Fibroblast of lung (primary cell): ENCODE results near the gene DSCAML1. TPM values are rescaled to one million over a fixed set of nuclear protein-coding genes. Genes with fewer than 3 reads are reported as not detected.

Source experiments
- DNase-seq, 2 donors: peaks; one replicate each; pipeline versions ENCODE4 v3.0.0 to v3.0.0-alpha.2; 2010; ENCODE audit warnings: low read depth in 2 of 2
- H2AFZ ChIP-seq: 2 replicates; pipeline ENCODE4 v1.5.1; 2012; ENCODE audit warnings: low read length, control low read depth, inconsistent platforms
- H3K27ac ChIP-seq: 2 replicates; pipeline ENCODE4 v1.5.1; 2011; ENCODE audit warnings: low read length, control low read depth; ENCODE audit not compliant: insufficient read depth
- H3K27me3 ChIP-seq: 2 replicates; pipeline ENCODE4 v1.5.1; 2011; ENCODE audit warnings: mild to moderate bottlenecking, low read length; ENCODE audit not compliant: control insufficient read depth, insufficient read depth
- H3K36me3 ChIP-seq: 2 replicates; pipeline ENCODE4 v1.5.1; 2011; ENCODE audit warnings: low read length; ENCODE audit not compliant: control insufficient read depth, insufficient read depth
- H3K4me1 ChIP-seq: 2 replicates; pipeline ENCODE4 v1.5.1; 2011; ENCODE audit warnings: low read length; ENCODE audit not compliant: control insufficient read depth, insufficient read depth; ENCODE audit errors: extremely low read depth
- H3K4me2 ChIP-seq: 2 replicates; pipeline ENCODE4 v1.5.1; 2011; ENCODE audit warnings: low read length, control low read depth; ENCODE audit not compliant: insufficient read depth; ENCODE audit errors: extremely low read depth
- H3K4me3 ChIP-seq, 4 experiments: fragments of 200-600 bp in 1 of 4; sonication (generic) in 1 of 4; replicated peaks in 1 of 4; 2 replicates each; pipeline ENCODE4 v1.5.1; 2011 to 2016; ENCODE audit warnings: low read length in 4 of 4, low read depth in 3 of 4, mild to moderate bottlenecking in 3 of 4, control low read depth in 2 of 4, inconsistent platforms in 1 of 4, mixed read lengths in 1 of 4; ENCODE audit not compliant: insufficient read depth in 1 of 4; ENCODE audit errors: control extremely low read depth in 1 of 4
- H3K79me2 ChIP-seq: 2 replicates; pipeline ENCODE4 v1.5.1; 2012; ENCODE audit warnings: mild to moderate bottlenecking, low read length, inconsistent platforms; ENCODE audit not compliant: control insufficient read depth, insufficient read depth
- H3K9ac ChIP-seq: 2 replicates; pipeline ENCODE4 v1.5.1; 2011; ENCODE audit warnings: mild to moderate bottlenecking, low read length, control low read depth; ENCODE audit not compliant: insufficient read depth
- H3K9me3 ChIP-seq: 2 replicates; pipeline ENCODE4 v1.5.1; 2012; ENCODE audit warnings: low read depth, low read length; ENCODE audit not compliant: control insufficient read depth, insufficient read depth
- H4K20me1 ChIP-seq: 2 replicates; pipeline ENCODE4 v1.5.1; 2011; ENCODE audit warnings: low read length; ENCODE audit not compliant: control insufficient read depth, insufficient read depth; ENCODE audit errors: extremely low read depth
- CTCF ChIP-seq, 2 donors: IDR thresholded peaks in 1 of 2; conservative IDR thresholded peaks in 1 of 2; 1 replicate in 1 of 2; 2 replicates in 1 of 2; pipeline ENCODE4 v1.5.1; 2011 to 2012; ENCODE audit warnings: low read length in 2 of 2, control low read depth in 1 of 2, inconsistent platforms in 1 of 2, low read depth in 1 of 2, mild to moderate bottlenecking in 1 of 2
- EZH2 ChIP-seq: IDR thresholded peaks from 2 replicates; pipeline ENCODE4 v1.5.1; 2012; ENCODE audit warnings: low read length, control low read depth, mild to moderate bottlenecking; ENCODE audit errors: missing control alignments
- polyA plus RNA-seq, 2 donors: library from polyadenylated mRNA; depleted of rRNA in 1 of 2; stranded (reverse) in 1 of 2; unstranded in 1 of 2; fragments of >200 nt; gene quantifications; 2 replicates each; pipeline ENCODE4 v1.2.1, GENCODE V29; 2011 to 2012; ENCODE audit warnings: missing spikeins in 1 of 2
- total RNA-seq: library from RNA; depleted of rRNA; stranded (reverse); fragments of >200 nt; gene quantifications from 2 replicates; pipeline ENCODE4 v1.2.1, GENCODE V29; 2014

DSCAML1 gene
- total and polyA plus RNA-seq, 2 donors (not counting 1 experiment from before 2014, with no cell fraction given): not detected

- no peaks in the 10 kb centered on the region for H4K20me1 ChIP-seq
- no peak overlapping the region for H2AFZ ChIP-seq
- no peak for DNase-seq
- H3K9ac ChIP-seq: no peak overlapping the region
- TF ChIP-seq CTCF (conservative IDR thresholded peaks at IDR 0.05 in 1 of 2, IDR thresholded peaks at IDR 0.05 in 1 of 2; ENCODE audit: low read depth in 1 of 2, low read length in 2 of 2) (no peak), EZH2 (no peak)
- no peak overlapping the region for H3K27ac ChIP-seq
- no peaks in the 10 kb centered on the region for H3K27me3 ChIP-seq
- H3K4me3 ChIP-seq: no peak overlapping the region
- no peaks in the 10 kb centered on the region for H3K36me3 ChIP-seq
- no peaks in the 10 kb centered on the region for H3K9me3 ChIP-seq
- H3K4me1 ChIP-seq: no peaks in the 10 kb centered on the region
- no peaks in the 10 kb centered on the region for H3K79me2 ChIP-seq
- H3K4me2 ChIP-seq: no peak overlapping the region
These were observed 184.8 kb downstream of the DSCAML1 start for GRCh38 chr11:117612177-117612576.

- H3K79me2 ChIP-seq: no peaks in the 10 kb centered on the region
- DNase-seq: peak in 1 of 2 donors; percentile 8
- no peaks in the 10 kb centered on the region for H3K9me3 ChIP-seq
- no peaks in the 10 kb centered on the region for H3K4me1 ChIP-seq
- no peak overlapping the region for H2AFZ ChIP-seq
- H3K27me3 ChIP-seq: no peaks in the 10 kb centered on the region
- H3K27ac ChIP-seq: no peak overlapping the region
- no peak overlapping the region for H3K4me3 ChIP-seq
- no peaks in the 10 kb centered on the region for H4K20me1 ChIP-seq
- H3K9ac ChIP-seq: no peak overlapping the region
- no peaks in the 10 kb centered on the region for H3K36me3 ChIP-seq
- TF ChIP-seq EZH2: no peak
- no peak for TF ChIP-seq CTCF (conservative IDR thresholded peaks at IDR 0.05 in 1 of 2, IDR thresholded peaks at IDR 0.05 in 1 of 2; ENCODE audit: low read depth in 1 of 2, low read length in 2 of 2)
- H3K4me2 ChIP-seq: no peak overlapping the region
These were observed 186.1 kb downstream of the DSCAML1 start for GRCh38 chr11:117610901-117611300.

- Histone ChIP-seq H3K4me3 (no peak overlapping the region), H3K27me3 (no peaks in the 10 kb centered on the region), H3K9me3 (no peaks in the 10 kb centered on the region), H4K20me1 (no peaks in the 10 kb centered on the region), H3K36me3 (no peaks in the 10 kb centered on the region), H2AFZ (no peak overlapping the region), H3K27ac (no peak overlapping the region), H3K9ac (no peak overlapping the region), H3K4me1 (no peaks in the 10 kb centered on the region), H3K4me2 (no peak overlapping the region), H3K79me2 (no peaks in the 10 kb centered on the region)
- TF ChIP-seq CTCF (conservative IDR thresholded peaks at IDR 0.05 in 1 of 2, IDR thresholded peaks at IDR 0.05 in 1 of 2; ENCODE audit: low read depth in 1 of 2, low read length in 2 of 2): no peak
- TF ChIP-seq EZH2: no peak
- DNase-seq: peak in 1 of 2 donors; percentile 51
These were observed 187.0 kb downstream of the DSCAML1 start for GRCh38 chr11:117610045-117610444.
